Natural killer cell (primary cell): ENCODE results near the gene CD52. TPM values are rescaled to one million over a fixed set of nuclear protein-coding genes. Genes with fewer than 3 reads are reported as not detected.
"Not testable (repeated sequence)": the region's sequence is repeated elsewhere in the genome, so short reads cannot be mapped to it uniquely, and the experiment has no call there.

ENCODE experiments used
- ATAC-seq, 3 donors: fragments of 150-1000 bp in 2 of 3; fragments of 200-7000 bp in 1 of 3; cut with Tn5 transposase; 1 replicate in 1 of 3; 2 replicates in 2 of 3; pipeline ENCODE4 v1.10.0; 2021; ENCODE audit warnings: mild to moderate bottlenecking in 2 of 3, moderate library complexity in 2 of 3
- DNase-seq, 2 donors: peaks; one replicate each; pipeline versions ENCODE4 v3.0.0 to v3.0.0-alpha.2; 2013 to 2021; ENCODE audit warnings: mixed read lengths in 1 of 2
- H3K27ac ChIP-seq: one replicate; pipeline ENCODE4 v1.5.1; 2013; ENCODE audit warnings: mild to moderate bottlenecking, low read length
- H3K27me3 ChIP-seq: one replicate; pipeline ENCODE4 v1.6.1; 2013; ENCODE audit warnings: low read length; ENCODE audit not compliant: control insufficient read depth, insufficient read depth
- H3K36me3 ChIP-seq: one replicate; pipeline ENCODE4 v1.6.1; 2013; ENCODE audit warnings: low read length; ENCODE audit not compliant: control insufficient read depth, insufficient read depth
- H3K4me1 ChIP-seq: one replicate; pipeline ENCODE4 v1.6.1; 2013; ENCODE audit warnings: low read length; ENCODE audit not compliant: control insufficient read depth, insufficient read depth
- H3K4me3 ChIP-seq: one replicate; pipeline ENCODE4 v1.5.1; 2013; ENCODE audit warnings: low read length
- H3K9me3 ChIP-seq: one replicate; pipeline ENCODE4 v1.6.1; 2013; ENCODE audit warnings: low read length; ENCODE audit not compliant: control insufficient read depth, insufficient read depth
- H3K27ac Mint-ChIP-seq, 2 donors: one replicate each; pipeline ENCODE4 v1.8.0; 2022; ENCODE audit warnings: mild to moderate bottlenecking in 2 of 2, mixed read lengths in 2 of 2, moderate library complexity in 1 of 2
- H3K27me3 Mint-ChIP-seq, 2 donors: one replicate each; pipeline ENCODE4 v1.8.0; 2022; ENCODE audit warnings: low read depth in 2 of 2, mixed read lengths in 2 of 2
- H3K36me3 Mint-ChIP-seq: one replicate; pipeline ENCODE4 v1.8.0; 2022; ENCODE audit warnings: mixed read lengths
- H3K4me1 Mint-ChIP-seq, 2 donors: one replicate each; pipeline ENCODE4 v1.8.0; 2022; ENCODE audit warnings: mixed read lengths in 2 of 2
- H3K4me3 Mint-ChIP-seq: one replicate; pipeline ENCODE4 v1.8.0; 2022; ENCODE audit warnings: mild to moderate bottlenecking, moderate library complexity, mixed read lengths
- H3K9me3 Mint-ChIP-seq, 2 donors: one replicate each; pipeline ENCODE4 v1.8.0; 2022; ENCODE audit warnings: mixed read lengths in 2 of 2
- WGBS: methylation state at CpG from one replicate; pipeline ENCODE4 v1.1.7; 2013; ENCODE audit warnings: missing lambda C conversion rate; ENCODE audit not compliant: insufficient coverage; 5-methylcytosine and 5-hydroxymethylcytosine counted together
- intact Hi-C: fragments of 100-400 bp; cut with micrococcal nuclease; formaldehyde crosslinking; loops from one replicate; pipeline ENCODE4 v1.14.2; 2022
- total RNA-seq, 4 donors: library from RNA; stranded (reverse); fragments of 120-200 nt in 1 of 4; gene quantifications; one replicate each; pipeline versions ENCODE4 v1.2.3 to v1.2.4, GENCODE V29; 2013 to 2022
- TF ChIP-seq, protein P1 (sequence below): fragments of 200-600 bp; IDR thresholded peaks from one replicate; pipeline ENCODE4 v1.8.0; 2022; ENCODE audit warnings: antibody characterized with exemption

CD52 gene
- total RNA-seq, 3 donors from 2014 or later (not counting 1 experiment from before 2014, with no cell fraction given): 454 to 485 (median 482) TPM

- intact Hi-C loops: no loop called here
- Mint-ChIP-seq H3K27ac (peak overlapping the region in 1 of 2 donors; percentile 57), H3K27me3 (no peaks in the 10 kb centered on the region), H3K9me3 (no peaks in the 10 kb centered on the region), H3K4me3 (peak overlapping the region; percentile 13), H3K4me1 (peaks cover 34 to 50% of the 10 kb centered on the region in 2 donors), H3K36me3 (no peaks in the 10 kb centered on the region)
- Histone ChIP-seq H3K27ac (peak overlapping the region; percentile 92), H3K4me1 (peaks cover 60% of the 10 kb centered on the region), H3K4me3 (no peak overlapping the region), H3K27me3 (no peaks in the 10 kb centered on the region), H3K9me3 (no peaks in the 10 kb centered on the region), H3K36me3 (peaks cover 2% of the 10 kb centered on the region)
- WGBS: 91% methylated on average over 4 of the region's 4 CpGs
- TF ChIP-seq, protein P1, sequence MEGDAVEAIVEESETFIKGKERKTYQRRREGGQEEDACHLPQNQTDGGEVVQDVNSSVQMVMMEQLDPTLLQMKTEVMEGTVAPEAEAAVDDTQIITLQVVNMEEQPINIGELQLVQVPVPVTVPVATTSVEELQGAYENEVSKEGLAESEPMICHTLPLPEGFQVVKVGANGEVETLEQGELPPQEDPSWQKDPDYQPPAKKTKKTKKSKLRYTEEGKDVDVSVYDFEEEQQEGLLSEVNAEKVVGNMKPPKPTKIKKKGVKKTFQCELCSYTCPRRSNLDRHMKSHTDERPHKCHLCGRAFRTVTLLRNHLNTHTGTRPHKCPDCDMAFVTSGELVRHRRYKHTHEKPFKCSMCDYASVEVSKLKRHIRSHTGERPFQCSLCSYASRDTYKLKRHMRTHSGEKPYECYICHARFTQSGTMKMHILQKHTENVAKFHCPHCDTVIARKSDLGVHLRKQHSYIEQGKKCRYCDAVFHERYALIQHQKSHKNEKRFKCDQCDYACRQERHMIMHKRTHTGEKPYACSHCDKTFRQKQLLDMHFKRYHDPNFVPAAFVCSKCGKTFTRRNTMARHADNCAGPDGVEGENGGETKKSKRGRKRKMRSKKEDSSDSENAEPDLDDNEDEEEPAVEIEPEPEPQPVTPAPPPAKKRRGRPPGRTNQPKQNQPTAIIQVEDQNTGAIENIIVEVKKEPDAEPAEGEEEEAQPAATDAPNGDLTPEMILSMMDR: no peak
- ATAC-seq (no peak), DNase-seq (no peak)
Measured at GRCh38 chr1:26291939-26292338, 25.8 kb upstream of the CD52 start.

DNA sequence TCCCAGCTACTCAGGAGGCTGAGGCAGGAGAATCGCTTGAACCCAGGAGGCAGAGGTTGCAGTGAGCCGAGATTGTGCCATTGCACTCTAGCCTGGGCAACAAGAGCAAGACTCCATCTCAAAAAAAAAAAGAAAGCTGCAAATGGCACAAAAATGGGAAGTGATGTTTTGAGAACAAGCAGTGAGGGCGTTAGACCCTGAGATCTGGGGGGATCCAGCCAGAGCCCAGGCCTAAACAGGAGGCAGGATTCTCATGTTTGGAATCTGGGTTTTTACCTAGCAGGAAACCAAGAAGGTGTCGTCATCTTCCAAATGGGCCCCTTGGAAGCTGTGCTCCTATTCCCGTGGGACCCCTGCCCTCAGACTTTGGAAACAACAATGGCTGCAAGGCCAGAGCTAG lies 25.0 kb upstream of the CD52 start:
- H3K4me1 ChIP-seq: peaks cover 52% of the 10 kb centered on the region
- H3K9me3 ChIP-seq, H3K4me3 Mint-ChIP-seq, H3K27ac Mint-ChIP-seq, H3K36me3 Mint-ChIP-seq, H3K9me3 Mint-ChIP-seq, H3K36me3 ChIP-seq, H3K4me3 ChIP-seq, H3K27ac ChIP-seq, H3K27me3 Mint-ChIP-seq, H3K27me3 ChIP-seq, DNase-seq, intact Hi-C loops, ATAC-seq: not testable (repeated sequence)
- 88% methylated on average over 5 of the region's 5 CpGs for WGBS
- H3K4me1 Mint-ChIP-seq: peaks cover 26 to 42% of the 10 kb centered on the region in 2 donors

DNA sequence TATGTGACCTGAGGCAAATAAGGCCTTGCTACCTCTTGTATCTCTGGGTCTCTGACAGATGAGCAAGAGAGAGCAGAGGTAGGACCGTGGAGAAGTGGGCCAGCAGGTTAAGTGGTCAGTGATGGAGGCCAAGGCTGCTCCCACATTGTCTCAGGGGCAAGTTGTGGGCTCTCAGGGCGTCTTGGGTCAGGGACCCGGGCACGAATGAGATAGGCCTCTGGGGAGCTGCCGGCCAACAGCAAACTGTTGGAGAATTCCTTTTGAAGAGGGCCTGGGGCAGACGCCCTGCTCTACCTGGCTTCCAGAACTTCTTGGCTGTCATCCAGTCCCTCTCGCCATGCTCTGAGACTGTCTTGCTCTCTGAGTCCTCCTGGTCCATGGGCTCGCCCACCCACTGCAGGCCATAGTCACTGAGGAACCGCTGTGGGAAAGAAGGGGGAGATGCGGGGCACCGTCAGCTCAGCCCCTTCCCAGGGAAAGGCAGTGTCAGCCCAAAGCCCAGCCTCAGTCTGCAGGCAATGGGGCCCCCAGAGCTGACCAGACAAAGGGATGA lies 23.8 kb upstream of the CD52 start:
- TF ChIP-seq, protein P1: no peak
- 91% methylated on average over 11 of the region's 11 CpGs for WGBS
- peaks cover 2% of the 10 kb centered on the region for H3K36me3 ChIP-seq

DNA sequence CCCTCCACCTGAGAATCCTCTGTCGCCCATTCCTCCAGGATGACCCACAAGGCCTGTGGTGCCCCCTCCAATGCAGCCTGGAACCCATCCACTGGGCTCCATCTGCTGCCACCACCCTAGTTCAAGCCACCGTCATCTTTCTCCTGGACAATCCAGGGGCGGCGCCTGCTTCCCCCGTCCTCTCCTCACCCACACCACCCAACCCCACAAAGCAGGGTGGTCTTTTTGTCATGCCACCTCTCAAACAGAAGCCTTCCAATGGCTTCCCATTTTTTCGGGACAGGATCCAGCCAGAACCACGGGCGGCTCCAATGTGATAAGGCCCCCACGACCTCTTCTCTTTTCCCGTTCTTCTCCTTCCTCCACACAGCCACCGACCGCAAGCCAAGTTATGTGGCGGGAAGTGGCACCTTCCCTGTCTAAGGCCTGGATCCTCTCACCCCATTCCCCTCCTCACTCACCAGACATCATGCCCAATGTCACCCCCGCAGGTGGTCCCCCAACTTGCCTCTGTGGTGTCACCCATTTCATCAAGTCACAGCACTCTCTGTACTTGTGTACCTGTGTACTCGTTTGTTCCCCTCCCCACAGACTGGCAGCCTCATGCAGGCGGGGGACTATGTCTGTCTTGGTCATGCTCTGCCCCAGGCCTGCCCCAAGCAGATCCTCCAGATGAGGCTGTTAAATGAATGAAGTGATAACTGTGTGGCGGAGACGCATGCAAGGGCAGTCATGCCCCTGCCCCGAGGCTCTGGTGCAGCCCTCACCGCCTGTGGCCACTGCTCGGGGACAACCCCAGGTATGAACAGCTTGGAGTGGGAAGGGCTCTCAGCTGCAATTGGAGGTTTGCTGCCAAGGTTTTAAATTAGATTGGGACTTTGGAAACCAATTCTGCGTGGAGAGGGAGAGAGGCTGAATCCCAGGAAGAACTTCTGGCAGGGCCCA lies 22.3 kb upstream of the CD52 start:
- Histone ChIP-seq H3K27me3 (no peaks in the 10 kb centered on the region), H3K36me3 (peaks cover 2% of the 10 kb centered on the region), H3K9me3 (no peaks in the 10 kb centered on the region), H3K27ac (no peak overlapping the region), H3K4me3 (no peak overlapping the region), H3K4me1 (peaks cover 28% of the 10 kb centered on the region)
- H3K27me3 Mint-ChIP-seq: no peaks in the 10 kb centered on the region
- H3K27ac Mint-ChIP-seq: no peak overlapping the region
- intact Hi-C loops: no loop called here
- DNase-seq (no peak), ATAC-seq (no peak)
- H3K36me3 Mint-ChIP-seq: no peaks in the 10 kb centered on the region
- no peak overlapping the region for H3K4me3 Mint-ChIP-seq
- H3K9me3 Mint-ChIP-seq: no peaks in the 10 kb centered on the region
- H3K4me1 Mint-ChIP-seq: peaks cover 0 to 20% of the 10 kb centered on the region in 2 donors
- WGBS: 92% methylated on average over 22 of the region's 22 CpGs
- TF ChIP-seq, protein P1: no peak

More for the DNA sequence above, 23.8 kb upstream of the CD52 start:
- Histone ChIP-seq H3K27ac (no peak overlapping the region), H3K27me3 (no peaks in the 10 kb centered on the region), H3K4me3 (no peak overlapping the region), H3K9me3 (no peaks in the 10 kb centered on the region), H3K4me1 (peaks cover 39% of the 10 kb centered on the region)
- ATAC-seq: no peak
- Mint-ChIP-seq H3K27me3 (no peaks in the 10 kb centered on the region), H3K4me3 (no peak overlapping the region), H3K9me3 (no peaks in the 10 kb centered on the region), H3K27ac (no peak overlapping the region), H3K4me1 (peaks cover 13 to 30% of the 10 kb centered on the region in 2 donors), H3K36me3 (no peaks in the 10 kb centered on the region)
- intact Hi-C loops: no loop called here
- no peak for DNase-seq
